ENCODE results near the gene TXNDC11. TPM values are rescaled to one million over a fixed set of nuclear protein-coding genes. Genes with fewer than 3 reads are reported as not detected.
A peak's percentile ranks its signal among the peaks of the same experiment; 100 is the strongest.

TXNDC11 gene
- total and polyA plus RNA-seq, 9 of the 15 experiments (the other 6 are each of a cell fraction or from before 2014, with no cell fraction given), result 0.66 to 32.6 (median 26.2) TPM

DNA sequence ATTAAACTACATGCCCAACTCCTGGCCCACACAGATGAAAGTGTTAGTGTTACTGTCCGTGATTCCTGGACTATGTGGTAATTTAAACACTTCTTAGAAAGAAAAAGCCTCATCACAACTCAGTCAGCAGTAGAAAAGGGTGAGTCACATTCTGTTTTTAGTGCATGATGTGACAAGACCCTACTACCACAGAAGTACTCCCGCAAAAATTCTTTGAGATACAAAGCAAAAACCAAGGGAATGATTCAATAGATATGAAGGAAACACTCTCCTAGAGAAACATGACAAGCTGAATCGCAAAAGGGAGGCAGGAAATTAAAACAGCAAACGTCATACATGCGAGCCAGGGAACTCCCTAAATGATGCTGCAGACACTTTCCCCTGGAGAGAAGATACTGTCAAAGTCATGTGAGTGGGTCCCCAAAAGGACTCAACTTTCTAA, 60.0 kb downstream of the TXNDC11 start:
- Histone ChIP-seq H3K4me3 (no peak overlapping the region), H3K9ac (ENCODE audit: insufficient read depth in 1 of 2, low read depth in 2 of 2, low read length in 2 of 2) (no peak overlapping the region), H3K9me3 (replicated peaks; ENCODE audit: control insufficient read depth, insufficient read depth, low read depth, low read length) (no peaks in the 10 kb centered on the region), H3K4me2 (ENCODE audit: insufficient read depth, low read length) (no peak overlapping the region), H3K4me1 (replicated peaks in 1 of 2; ENCODE audit: control insufficient read depth in 2 of 2, insufficient read depth in 2 of 2, low read length in 2 of 2) (peaks cover 0 to 9% of the 10 kb centered on the region in 2 experiments; a peak in 1 of 5 replicates), H3K9me1 (ENCODE audit: control insufficient read depth, insufficient read depth, low read length) (no peaks in the 10 kb centered on the region), H3K27ac (ENCODE audit: extremely low read depth, low read depth, low read length) (peak overlapping the region; percentile 20; the same call in 1 of the 3 replicates), H3K27me3 (ENCODE audit: control insufficient read depth in 2 of 2, insufficient read depth in 2 of 2, low read length in 2 of 2) (no peaks in the 10 kb centered on the region), H3K36me3 (ENCODE audit: control insufficient read depth, insufficient read depth, low read length) (peaks cover 97% of the 10 kb centered on the region), H4K20me1 (replicated peaks; ENCODE audit: control insufficient read depth, insufficient read depth, low read length) (0 out of 2 replicates have a peak, but pooled peaks cover 4% of the 10 kb centered on the region), H2AFZ (ENCODE audit: low read depth, low read length) (no peak overlapping the region), H3K79me2 (ENCODE audit: control insufficient read depth, insufficient read depth, low read length) (no peaks in the 10 kb centered on the region)
- ChIA-PET CTCF (ENCODE audit: low intra/inter-chr PET ratio) (no interaction called here), POLR2A (interaction anchor here (0.6 kb wide), 1 partner anchor 636 kb away, joined by 3 read pairs; no protein-coding TSS in a partner anchor)
- DNase-seq (ENCODE audit: extremely low read depth in 1 of 4, low spot score in 3 of 4) (no peak), ATAC-seq (no peak), FAIRE-seq (peak; percentile 62)
- no TSS peak for BruUV-seq (replicated peaks)
- WGBS (ENCODE audit: insufficient coverage, low coverage, missing lambda C conversion rate), result 56% methylated on average over 5 of the region's 5 CpGs
- intact Hi-C loops (cut with micrococcal nuclease), result no loop called here
- in situ Hi-C loops (cut with MboI), result no loop called here
- TF ChIP-seq SRSF7 (optimal IDR thresholded peaks at IDR 0.05; ENCODE audit: low read depth, low read length), result no peak
- peak; percentile 36; the same call in 1 of the 2 replicates for TF ChIP-seq JUND (IDR thresholded peaks at IDR 0.05; ENCODE audit: borderline replicate concordance, low read depth, low read length)
- TF ChIP-seq JUND (tag; IDR thresholded peaks at IDR 0.05; ENCODE audit: borderline replicate concordance, low read depth, low read length), result no peak
- TF ChIP-seq ADNP (tag; IDR thresholded peaks at IDR 0.05), result no peak
- no peak for TF ChIP-seq TOE1 (IDR thresholded peaks at IDR 0.05; ENCODE audit: borderline replicate concordance)
- TF ChIP-seq TOE1 (CRISPR knock-in tag; IDR thresholded peaks at IDR 0.05; ENCODE audit: borderline replicate concordance, low read depth), result no peak
- TF ChIP-seq FOSL1 (tag; conservative IDR thresholded peaks at IDR 0.05), result peak; percentile 38; the same call in 1 of the 2 replicates
- TF ChIP-seq, protein P1, sequence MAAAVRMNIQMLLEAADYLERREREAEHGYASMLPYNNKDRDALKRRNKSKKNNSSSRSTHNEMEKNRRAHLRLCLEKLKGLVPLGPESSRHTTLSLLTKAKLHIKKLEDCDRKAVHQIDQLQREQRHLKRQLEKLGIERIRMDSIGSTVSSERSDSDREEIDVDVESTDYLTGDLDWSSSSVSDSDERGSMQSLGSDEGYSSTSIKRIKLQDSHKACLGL (CRISPR knock-in tag; IDR thresholded peaks at IDR 0.05; ENCODE audit: borderline replicate concordance, poor library complexity, severe bottlenecking), result no peak
- peak; percentile 64; the same call in 1 of the 2 replicates for TF ChIP-seq MEF2A (IDR thresholded peaks at IDR 0.05; ENCODE audit: control insufficient read depth, low read depth, low read length)
- TF ChIP-seq, protein P2, sequence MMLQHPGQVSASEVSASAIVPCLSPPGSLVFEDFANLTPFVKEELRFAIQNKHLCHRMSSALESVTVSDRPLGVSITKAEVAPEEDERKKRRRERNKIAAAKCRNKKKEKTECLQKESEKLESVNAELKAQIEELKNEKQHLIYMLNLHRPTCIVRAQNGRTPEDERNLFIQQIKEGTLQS (IDR thresholded peaks at IDR 0.05), result peak; percentile 85
- TF ChIP-seq, protein P2 (CRISPR knock-in tag; conservative IDR thresholded peaks at IDR 0.05), result no peak
- no peak for TF ChIP-seq TAF15 (IDR thresholded peaks at IDR 0.05; ENCODE audit: low read depth, low read length)
- no peak for TF ChIP-seq BCOR (IDR thresholded peaks at IDR 0.05)
- no peak for TF ChIP-seq ZNF24 (IDR thresholded peaks at IDR 0.05)
- TF ChIP-seq ILK (tag; IDR thresholded peaks at IDR 0.05; ENCODE audit: borderline replicate concordance, low read depth), result no peak
- no peak for TF ChIP-seq POLR2AphosphoS2 (IDR thresholded peaks at IDR 0.05; ENCODE audit: low read length)
- TF ChIP-seq LCOR (CRISPR knock-in tag; IDR thresholded peaks at IDR 0.05), result no peak
- no peak for TF ChIP-seq RUNX1 (IDR thresholded peaks at IDR 0.05; ENCODE audit: low read depth)
- no peak for TF ChIP-seq ZFP30 (CRISPR knock-in tag; IDR thresholded peaks at IDR 0.05; ENCODE audit: borderline replicate concordance)
- TF ChIP-seq, protein P3, sequence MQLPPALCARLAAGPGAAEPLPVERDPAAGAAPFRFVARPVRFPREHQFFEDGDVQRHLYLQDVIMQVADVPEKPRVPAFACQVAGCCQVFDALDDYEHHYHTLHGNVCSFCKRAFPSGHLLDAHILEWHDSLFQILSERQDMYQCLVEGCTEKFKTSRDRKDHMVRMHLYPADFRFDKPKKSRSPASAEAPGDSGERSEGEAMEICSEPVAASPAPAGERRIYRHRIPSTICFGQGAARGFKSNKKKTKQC (CRISPR knock-in tag; IDR thresholded peaks at IDR 0.05), result no peak
- TF ChIP-seq JUN (IDR thresholded peaks at IDR 0.05; ENCODE audit: borderline replicate concordance, low read depth, low read length), result 0 out of 2 replicates have a peak, but pooled peaks have one; percentile 14
- no peak for TF ChIP-seq JUN (CRISPR knock-in tag; IDR thresholded peaks at IDR 0.05; ENCODE audit: borderline replicate concordance)
